Osteoblast (primary cell): ENCODE results near the gene TMEM98. TPM values are rescaled to one million over a fixed set of nuclear protein-coding genes. Genes with fewer than 3 reads are reported as not detected.

ENCODE experiments used
- DNase-seq: peaks from one replicate; pipeline ENCODE4 v3.0.0; 2011; ENCODE audit warnings: low spot score, mixed read lengths; ENCODE audit not compliant: insufficient read length; ENCODE audit errors: missing footprints
- H2AFZ ChIP-seq: 2 replicates; pipeline ENCODE4 v1.6.0; 2011; ENCODE audit warnings: mild to moderate bottlenecking, low read length
- H3K27ac ChIP-seq: 2 replicates; pipeline ENCODE4 v1.5.1; 2011; ENCODE audit warnings: mild to moderate bottlenecking, low read depth, low read length, moderate library complexity
- H3K27me3 ChIP-seq: 2 replicates; pipeline ENCODE4 v1.6.0; 2012; ENCODE audit warnings: mild to moderate bottlenecking, control low read depth, inconsistent platforms, low read length, moderate library complexity; ENCODE audit not compliant: insufficient read depth
- H3K36me3 ChIP-seq: 2 replicates; pipeline ENCODE4 v1.5.1; 2011; ENCODE audit warnings: mild to moderate bottlenecking, low read length, control low read depth, moderate library complexity; ENCODE audit not compliant: insufficient read depth
- H3K4me1 ChIP-seq: 2 replicates; pipeline ENCODE4 v1.5.1; 2011; ENCODE audit warnings: mild to moderate bottlenecking, low read length, control low read depth, moderate library complexity; ENCODE audit not compliant: insufficient read depth
- H3K4me2 ChIP-seq: 2 replicates; pipeline ENCODE4 v1.6.0; 2011; ENCODE audit warnings: mild to moderate bottlenecking, low read length; ENCODE audit not compliant: insufficient read depth
- H3K4me3 ChIP-seq: fragments of 200-600 bp; sonication (generic); 3 replicates; pipeline ENCODE4 v1.5.1; 2012; ENCODE audit warnings: mild to moderate bottlenecking, low read length, inconsistent platforms; ENCODE audit not compliant: insufficient read depth
- H3K79me2 ChIP-seq: 2 replicates; pipeline ENCODE4 v1.6.0; 2012; ENCODE audit warnings: mild to moderate bottlenecking, low read length, control low read depth, inconsistent platforms; ENCODE audit not compliant: insufficient read depth
- H3K9me3 ChIP-seq: 2 replicates; pipeline ENCODE4 v1.5.1; 2011; ENCODE audit warnings: low read depth, low read length, control low read depth
- H4K20me1 ChIP-seq: 2 replicates; pipeline ENCODE4 v1.6.0; 2012; ENCODE audit warnings: mild to moderate bottlenecking, low read length, control low read depth; ENCODE audit not compliant: insufficient read depth
- total RNA-seq: library from RNA; depleted of rRNA; stranded (reverse); fragments of >200 nt; gene quantifications from 2 replicates; pipeline ENCODE4 v1.2.3, GENCODE V29; 2012
- TF ChIP-seq, protein P1 (sequence below): IDR thresholded peaks from 2 replicates; pipeline ENCODE4 v1.5.1; 2011; ENCODE audit warnings: mild to moderate bottlenecking, low read depth, low read length, moderate library complexity; ENCODE audit errors: extremely low read depth

TMEM98 gene
- total RNA-seq, 1 donor: 121 TPM

DNA sequence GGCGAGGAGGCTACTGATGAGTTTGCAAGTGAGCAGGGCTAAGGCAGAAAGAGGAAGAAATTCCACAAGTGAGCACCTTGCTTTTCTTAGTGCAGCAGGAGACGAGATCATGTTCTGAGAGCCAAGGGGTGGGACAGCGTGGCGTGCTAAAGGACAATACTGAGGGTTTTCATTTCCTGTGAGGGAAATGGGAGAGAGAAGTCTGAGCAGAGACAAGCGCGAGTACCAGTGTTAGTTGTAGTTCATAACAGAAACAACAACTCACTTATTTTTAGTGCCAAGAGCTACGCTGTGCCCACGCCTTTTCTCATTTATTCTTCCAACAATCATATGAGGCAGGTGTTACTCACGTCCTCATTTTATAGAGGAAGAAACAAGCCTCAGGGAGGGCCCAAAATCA lies 66.0 kb downstream of the TMEM98 start:
- H3K4me1 ChIP-seq: peaks cover 6% of the 10 kb centered on the region
- H3K27me3 ChIP-seq: peaks cover 10% of the 10 kb centered on the region
- no peaks in the 10 kb centered on the region for H3K9me3 ChIP-seq
- no peak overlapping the region for H3K4me3 ChIP-seq
- H4K20me1 ChIP-seq: no peaks in the 10 kb centered on the region
- H2AFZ ChIP-seq: no peak overlapping the region
- H3K4me2 ChIP-seq: no peak overlapping the region
- H3K27ac ChIP-seq: no peak overlapping the region
- TF ChIP-seq, protein P1, sequence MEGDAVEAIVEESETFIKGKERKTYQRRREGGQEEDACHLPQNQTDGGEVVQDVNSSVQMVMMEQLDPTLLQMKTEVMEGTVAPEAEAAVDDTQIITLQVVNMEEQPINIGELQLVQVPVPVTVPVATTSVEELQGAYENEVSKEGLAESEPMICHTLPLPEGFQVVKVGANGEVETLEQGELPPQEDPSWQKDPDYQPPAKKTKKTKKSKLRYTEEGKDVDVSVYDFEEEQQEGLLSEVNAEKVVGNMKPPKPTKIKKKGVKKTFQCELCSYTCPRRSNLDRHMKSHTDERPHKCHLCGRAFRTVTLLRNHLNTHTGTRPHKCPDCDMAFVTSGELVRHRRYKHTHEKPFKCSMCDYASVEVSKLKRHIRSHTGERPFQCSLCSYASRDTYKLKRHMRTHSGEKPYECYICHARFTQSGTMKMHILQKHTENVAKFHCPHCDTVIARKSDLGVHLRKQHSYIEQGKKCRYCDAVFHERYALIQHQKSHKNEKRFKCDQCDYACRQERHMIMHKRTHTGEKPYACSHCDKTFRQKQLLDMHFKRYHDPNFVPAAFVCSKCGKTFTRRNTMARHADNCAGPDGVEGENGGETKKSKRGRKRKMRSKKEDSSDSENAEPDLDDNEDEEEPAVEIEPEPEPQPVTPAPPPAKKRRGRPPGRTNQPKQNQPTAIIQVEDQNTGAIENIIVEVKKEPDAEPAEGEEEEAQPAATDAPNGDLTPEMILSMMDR: no peak
- no peaks in the 10 kb centered on the region for H3K79me2 ChIP-seq
- DNase-seq: no peak
- H3K36me3 ChIP-seq: no peaks in the 10 kb centered on the region

Other genes starting within 250 kb of the TMEM98 start
- 130 and 160 TPM in 2 replicates for gene MYO1D, start 51.0 kb upstream of the TMEM98 start, total RNA-seq
- gene SPACA3, start 63.7 kb downstream of the TMEM98 start, total RNA-seq: not detected in 2 replicates